ENCODE results near the gene C14orf132. TPM values are rescaled to one million over a fixed set of nuclear protein-coding genes. Genes with fewer than 3 reads are reported as not detected.

C14orf132 gene
- total and polyA plus RNA-seq, 5 experiments from 2014 or later: 0.57 to 4.6 (median 2.4) TPM; not detected in 1

DNA sequence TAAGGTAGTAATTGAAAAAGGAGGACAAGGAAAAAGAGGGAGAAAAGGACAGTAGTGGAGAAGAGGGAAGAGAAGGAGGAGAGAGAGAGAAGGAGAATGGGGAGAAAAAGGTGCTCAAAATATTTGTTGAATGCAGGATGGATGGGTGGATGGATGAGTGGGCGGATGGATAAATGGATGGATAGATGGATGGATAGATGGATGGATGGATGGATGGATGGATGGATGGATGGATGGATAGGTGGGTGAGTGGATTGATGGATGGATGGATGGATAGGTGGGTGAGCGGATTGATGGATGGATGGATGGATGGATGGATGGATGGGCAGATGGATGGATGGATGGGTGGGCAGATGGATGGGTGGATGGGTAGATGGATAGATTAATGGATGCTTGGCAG lies 21.3 kb upstream of the C14orf132 start:
- H3K9me3 Mint-ChIP-seq: peaks cover 0 to 11% (median 0%) of the 10 kb centered on the region in 9 donors
- peaks cover 0 to 4% (median 0%) of the 10 kb centered on the region in 3 donors for H3K36me3 Mint-ChIP-seq
- H3K4me1 Mint-ChIP-seq: no peaks in the 10 kb centered on the region
- peaks cover 21 to 61% (median 37%) of the 10 kb centered on the region in 5 donors for H3K27me3 Mint-ChIP-seq
- POLR2A ChIA-PET: no interaction called here
- DNase-seq (no peak), ATAC-seq (no peak)
- H3K27ac Mint-ChIP-seq: no peak overlapping the region
- H3K4me3 Mint-ChIP-seq: no peak overlapping the region

DNA sequence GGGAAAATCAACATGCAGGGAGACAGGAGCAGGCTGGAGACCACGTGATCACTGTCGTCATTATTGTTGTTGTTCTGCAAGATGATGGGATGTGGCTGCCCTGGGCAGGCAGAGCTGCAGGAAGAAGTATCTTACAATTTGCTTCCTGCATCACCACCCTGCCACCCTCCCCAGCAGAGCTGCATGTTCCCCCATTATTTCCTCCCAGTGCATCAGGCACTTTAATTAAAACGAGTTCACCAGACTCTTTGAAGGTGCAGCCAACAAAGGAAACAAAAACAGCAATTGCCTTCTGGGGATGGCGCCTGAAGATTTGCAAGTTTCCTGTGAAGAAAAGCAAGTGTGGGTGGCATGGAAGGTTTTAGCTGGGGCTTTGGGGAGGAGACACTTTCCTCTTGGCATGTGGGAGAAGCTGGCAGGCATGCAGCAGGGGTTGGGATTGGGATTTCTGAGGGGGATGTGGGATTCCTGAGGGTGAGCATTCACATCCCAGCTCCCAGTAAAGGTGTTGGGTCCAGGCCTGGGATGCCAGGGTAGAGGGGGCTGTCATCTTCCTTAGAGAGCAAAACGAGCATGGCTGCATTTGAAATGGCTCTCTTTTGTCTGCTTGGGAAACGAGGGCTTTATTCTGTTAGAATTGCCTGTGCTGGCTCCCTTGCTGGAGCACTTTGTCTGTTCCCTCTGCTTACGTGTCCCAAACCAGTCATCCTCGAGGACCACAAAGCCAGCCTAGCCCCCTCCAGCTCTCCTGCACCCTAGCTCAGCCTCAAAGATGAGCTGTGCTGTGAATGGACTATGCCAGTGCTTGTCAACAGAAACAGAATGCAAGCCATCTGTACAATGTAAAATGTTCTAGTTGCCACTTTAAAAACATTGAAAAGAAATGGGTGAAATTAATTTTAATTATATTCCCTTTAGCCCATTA lies 11.5 kb upstream of the C14orf132 start:
- Mint-ChIP-seq H3K27ac (peak overlapping the region in 8 of 10 donors; percentile 61 to 94 (median 76)), H3K4me1 (peaks cover 16 to 17% (median 17%) of the 10 kb centered on the region in 4 donors), H3K9me3 (no peaks in the 10 kb centered on the region), H3K36me3 (no peaks in the 10 kb centered on the region), H3K4me3 (peak overlapping the region in 7 of 10 donors; percentile 13 to 67 (median 24)), H3K27me3 (peaks cover 0 to 23% (median 10%) of the 10 kb centered on the region in 5 donors)
- POLR2A ChIA-PET: no interaction called here
- peak in 2 of 10 donors; percentile 9 to 32 for DNase-seq
- peak in 1 of 2 donors; percentile 72 for ATAC-seq

DNA sequence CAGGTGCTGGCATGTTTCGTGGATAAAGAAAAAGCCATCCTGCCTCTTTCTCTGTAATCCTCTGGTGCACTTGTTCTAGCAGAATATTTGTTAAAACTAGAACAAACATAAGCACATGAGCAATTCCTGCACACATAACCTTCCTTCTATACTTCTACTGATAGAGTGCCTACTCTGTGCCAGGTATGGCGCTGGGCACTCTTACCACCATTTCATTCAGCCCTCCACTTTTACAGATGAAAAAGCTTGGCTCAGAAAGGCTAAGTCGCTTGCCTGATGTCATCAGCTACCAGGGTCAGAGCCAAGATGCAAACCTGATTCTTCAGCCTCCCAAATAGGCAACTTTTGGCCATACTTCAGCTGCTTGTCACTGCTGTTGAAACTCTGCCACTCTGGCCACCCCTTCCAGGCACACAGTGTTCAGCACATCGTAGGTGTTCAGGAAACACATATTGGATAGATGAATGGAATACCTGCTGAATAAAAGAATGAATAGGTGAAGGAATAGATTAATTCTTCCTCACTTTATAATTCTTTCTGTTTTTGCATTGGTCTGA lies 10.0 kb upstream of the C14orf132 start:
- no peak for ATAC-seq
- no peak overlapping the region for H3K4me3 Mint-ChIP-seq

DNA sequence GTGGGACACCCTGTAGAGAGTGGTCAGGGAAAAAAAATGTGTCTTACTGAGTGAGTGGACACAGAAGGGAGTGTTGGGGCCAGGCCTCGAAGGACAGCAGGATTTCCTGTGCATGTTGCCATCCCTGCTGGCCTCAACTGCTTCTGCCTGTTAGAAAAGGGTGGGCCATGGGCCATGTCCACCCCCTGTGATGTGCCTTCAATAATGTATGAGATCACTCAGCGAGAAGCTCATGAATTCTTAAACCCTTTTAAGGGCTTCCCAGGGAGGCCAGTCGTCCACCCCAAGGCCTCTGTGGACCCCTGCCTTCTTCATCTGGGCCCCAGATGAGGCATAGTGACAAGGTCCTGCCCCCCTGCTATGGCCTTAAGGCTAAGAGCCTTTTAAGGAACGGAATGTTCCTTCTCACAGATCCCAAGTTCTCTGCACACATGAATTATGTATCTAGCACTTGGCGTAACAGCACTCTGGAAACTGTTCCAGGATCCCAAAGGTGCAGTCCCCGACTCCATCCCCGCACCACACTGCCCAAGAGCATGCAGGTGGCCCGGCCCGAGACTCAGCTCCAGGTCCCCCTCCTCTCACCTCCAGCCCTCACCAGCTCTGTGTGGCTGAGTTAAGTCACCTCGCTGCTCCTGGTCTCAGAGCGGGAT lies 8.9 kb upstream of the C14orf132 start:
- Mint-ChIP-seq H3K36me3 (no peaks in the 10 kb centered on the region), H3K9me3 (no peaks in the 10 kb centered on the region), H3K4me1 (peaks cover 16 to 17% (median 17%) of the 10 kb centered on the region in 4 donors), H3K27ac (peak overlapping the region in 1 of 10 donors; percentile 11), H3K27me3 (peaks cover 0 to 24% (median 9%) of the 10 kb centered on the region in 5 donors), H3K4me3 (no peak overlapping the region)
- DNase-seq (no peak), ATAC-seq (no peak)
- POLR2A ChIA-PET: no interaction called here

More for the DNA sequence above, 10.0 kb upstream of the C14orf132 start:
- H3K27me3 Mint-ChIP-seq: peaks cover 0 to 24% (median 8%) of the 10 kb centered on the region in 5 donors
- no peaks in the 10 kb centered on the region for H3K9me3 Mint-ChIP-seq
- H3K27ac Mint-ChIP-seq: peak overlapping the region in 1 of 10 donors; percentile 34
- H3K36me3 Mint-ChIP-seq: no peaks in the 10 kb centered on the region
- POLR2A ChIA-PET: no interaction called here
- DNase-seq: no peak
- H3K4me1 Mint-ChIP-seq: peaks cover 16 to 17% (median 17%) of the 10 kb centered on the region in 4 donors

DNA sequence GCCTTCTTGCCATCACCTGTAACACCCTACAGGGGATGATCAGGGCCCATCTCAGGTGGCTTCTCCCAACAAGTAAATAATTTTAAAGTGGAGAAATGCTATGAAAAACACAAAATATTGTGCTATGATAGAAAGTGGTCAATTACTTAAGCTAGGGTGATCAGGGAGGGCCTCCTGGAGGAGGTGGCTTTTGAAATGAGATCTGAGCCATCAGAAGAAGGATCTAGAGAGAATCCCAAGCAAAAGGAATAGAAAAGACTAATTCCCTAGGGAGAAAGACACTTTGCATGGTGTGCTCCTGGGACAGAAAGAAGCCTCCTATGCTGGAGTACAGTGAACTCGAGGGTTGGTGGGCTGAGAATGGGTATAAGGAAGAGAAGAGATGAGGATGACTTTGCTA lies 7.5 kb upstream of the C14orf132 start:
- DNase-seq: no peak
- ATAC-seq: no peak
- no peak overlapping the region for H3K27ac Mint-ChIP-seq
- H3K27me3 Mint-ChIP-seq: peaks cover 0 to 24% (median 9%) of the 10 kb centered on the region in 5 donors
- peaks cover 10 to 22% (median 16%) of the 10 kb centered on the region in 4 donors for H3K4me1 Mint-ChIP-seq
- H3K36me3 Mint-ChIP-seq: no peaks in the 10 kb centered on the region
- no peak overlapping the region for H3K4me3 Mint-ChIP-seq
- no peaks in the 10 kb centered on the region for H3K9me3 Mint-ChIP-seq
- POLR2A ChIA-PET: no interaction called here

DNA sequence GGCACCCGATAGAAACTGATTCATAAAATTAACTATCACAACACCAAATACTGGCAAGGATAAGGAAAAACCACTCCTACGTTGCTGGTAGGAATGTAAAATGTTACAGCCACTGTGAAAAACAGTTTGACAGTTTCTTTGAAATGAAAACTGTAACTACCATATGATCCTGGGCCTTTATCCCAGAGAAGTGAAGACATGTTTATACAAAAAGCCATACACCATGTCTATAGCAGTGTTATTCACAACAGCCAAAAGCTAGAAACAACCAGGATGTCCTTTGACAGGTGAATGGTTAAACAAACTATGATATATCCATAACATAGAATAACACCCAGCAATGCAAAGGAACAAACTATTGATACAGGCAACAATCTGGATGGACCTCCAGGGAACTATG lies 3.7 kb upstream of the C14orf132 start:
- Mint-ChIP-seq H3K36me3 (no peaks in the 10 kb centered on the region), H3K27me3 (peaks cover 4 to 50% (median 24%) of the 10 kb centered on the region in 5 donors), H3K9me3 (no peaks in the 10 kb centered on the region), H3K27ac (no peak overlapping the region), H3K4me3 (no peak overlapping the region), H3K4me1 (peaks cover 12 to 35% (median 17%) of the 10 kb centered on the region in 4 donors)
- no peak for ATAC-seq
- DNase-seq: no peak
- POLR2A ChIA-PET: no interaction called here

DNA sequence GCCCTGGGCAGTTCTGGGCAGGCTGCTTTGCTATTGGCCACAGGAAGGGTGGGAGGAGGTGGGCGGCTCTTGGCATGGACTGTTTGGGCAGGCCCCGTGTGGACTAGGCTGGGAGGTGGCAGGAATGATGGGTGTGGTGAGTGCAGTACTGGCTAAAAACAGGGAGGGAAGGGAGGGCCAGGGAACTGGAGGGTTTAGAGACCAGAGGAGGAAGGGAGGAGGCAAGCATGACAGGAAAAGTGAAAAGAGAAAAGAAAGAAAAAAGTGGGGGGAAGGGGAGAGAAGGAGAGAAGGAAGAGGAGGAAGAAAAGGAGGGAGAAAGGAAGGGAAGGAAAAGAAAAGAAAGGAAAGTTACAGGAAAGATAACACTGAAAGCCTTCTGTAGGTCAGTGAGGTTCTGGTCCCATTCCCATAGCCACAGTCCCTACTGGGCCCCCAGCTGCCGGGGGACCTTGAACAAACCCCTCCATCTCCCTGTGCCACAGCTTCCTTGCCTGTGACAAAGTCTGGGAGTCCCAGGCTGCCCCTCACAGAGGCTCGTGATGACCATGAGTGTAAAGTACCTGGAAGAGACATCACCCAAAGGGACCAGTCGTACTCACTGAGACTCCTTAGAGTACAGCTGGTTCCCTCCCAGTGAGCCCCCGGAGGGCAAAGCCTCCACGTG lies 1.1 kb upstream of the C14orf132 start:
- POLR2A ChIA-PET: no interaction called here
- Mint-ChIP-seq H3K4me1 (peaks cover 16 to 35% (median 19%) of the 10 kb centered on the region in 4 donors), H3K4me3 (peak overlapping the region; percentile 74 to 84 (median 78)), H3K27me3 (peaks cover 25 to 55% (median 39%) of the 10 kb centered on the region in 5 donors), H3K27ac (peak overlapping the region in 3 of 10 donors; percentile 21 to 79 (median 67)), H3K9me3 (no peaks in the 10 kb centered on the region), H3K36me3 (no peaks in the 10 kb centered on the region)
- ATAC-seq (peak in 1 of 2 donors; percentile 7), DNase-seq (no peak)

DNA sequence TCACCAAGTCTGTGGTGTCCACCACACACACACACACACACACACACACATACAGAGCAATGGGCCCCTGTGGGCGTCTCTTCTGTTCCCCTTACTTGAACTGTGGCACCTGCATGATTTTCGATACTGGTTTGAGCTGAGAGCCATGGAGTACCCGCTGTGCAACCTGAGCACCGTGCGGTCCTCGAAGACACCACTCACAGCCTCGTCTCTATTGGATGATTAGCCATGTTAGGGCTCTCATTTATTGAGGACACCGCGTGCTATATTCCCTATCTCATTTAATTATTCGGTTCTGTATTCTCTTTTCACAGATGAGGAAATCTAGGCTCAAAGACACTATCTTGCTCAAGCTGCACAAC lies 623 bp upstream of the C14orf132 start:
- Mint-ChIP-seq H3K27me3 (peaks cover 25 to 61% (median 39%) of the 10 kb centered on the region in 5 donors), H3K4me1 (peaks cover 16 to 35% (median 19%) of the 10 kb centered on the region in 4 donors), H3K4me3 (peak overlapping the region; percentile 74 to 84 (median 78)), H3K36me3 (no peaks in the 10 kb centered on the region), H3K27ac (peak overlapping the region in 3 of 10 donors; percentile 21 to 79 (median 67)), H3K9me3 (no peaks in the 10 kb centered on the region)
- DNase-seq (peak in 3 of 10 donors; percentile 8 to 20 (median 12)), ATAC-seq (peak; percentile 28 to 45)
- POLR2A ChIA-PET: no interaction called here

DNA sequence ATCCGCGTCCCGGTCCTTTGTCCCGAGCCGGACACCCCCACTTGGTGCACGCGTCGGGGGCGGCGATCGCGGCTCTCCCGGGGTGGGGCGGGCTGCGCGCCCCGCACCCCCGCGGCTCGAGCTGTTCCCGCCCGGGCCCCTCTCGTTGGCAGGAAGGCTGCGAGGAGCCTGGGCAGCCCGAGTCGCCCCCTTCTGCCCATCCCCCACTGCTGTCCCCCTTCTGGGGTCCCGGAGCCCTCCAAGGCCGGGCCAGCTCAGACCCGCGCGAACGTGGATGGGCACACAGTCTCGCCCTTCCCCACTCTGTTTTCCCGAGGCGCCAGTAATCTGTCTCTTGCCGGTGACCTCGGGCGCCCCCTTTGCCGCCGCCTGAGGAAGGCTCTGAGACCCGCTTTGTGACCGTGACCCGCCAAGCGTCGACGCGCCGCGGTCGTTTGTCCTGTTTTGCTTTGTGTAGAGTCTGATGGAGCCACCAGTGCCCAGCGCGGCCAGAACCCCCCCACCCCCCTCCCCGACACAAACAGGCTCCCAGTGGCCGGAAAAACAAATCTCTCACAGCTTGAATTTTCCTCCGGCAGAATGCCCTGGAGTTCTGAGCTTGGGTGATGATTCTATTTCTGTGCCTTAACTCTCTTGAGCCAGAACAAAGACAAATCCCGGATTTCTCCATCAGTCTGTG lies 610 bp downstream of the C14orf132 start:
- peak in 3 of 10 donors; percentile 15 to 19 (median 16) for DNase-seq
- POLR2A ChIA-PET: no interaction called here
- H3K36me3 Mint-ChIP-seq: no peaks in the 10 kb centered on the region
- H3K27ac Mint-ChIP-seq: peak overlapping the region in 3 of 10 donors; percentile 26 to 72 (median 56)
- H3K4me1 Mint-ChIP-seq: peaks cover 16 to 35% (median 19%) of the 10 kb centered on the region in 4 donors
- H3K9me3 Mint-ChIP-seq: no peaks in the 10 kb centered on the region
- H3K4me3 Mint-ChIP-seq: peak overlapping the region; percentile 74 to 89 (median 82)
- peak; percentile 57 to 64 for ATAC-seq
- H3K27me3 Mint-ChIP-seq: peaks cover 25 to 66% (median 42%) of the 10 kb centered on the region in 5 donors

DNA sequence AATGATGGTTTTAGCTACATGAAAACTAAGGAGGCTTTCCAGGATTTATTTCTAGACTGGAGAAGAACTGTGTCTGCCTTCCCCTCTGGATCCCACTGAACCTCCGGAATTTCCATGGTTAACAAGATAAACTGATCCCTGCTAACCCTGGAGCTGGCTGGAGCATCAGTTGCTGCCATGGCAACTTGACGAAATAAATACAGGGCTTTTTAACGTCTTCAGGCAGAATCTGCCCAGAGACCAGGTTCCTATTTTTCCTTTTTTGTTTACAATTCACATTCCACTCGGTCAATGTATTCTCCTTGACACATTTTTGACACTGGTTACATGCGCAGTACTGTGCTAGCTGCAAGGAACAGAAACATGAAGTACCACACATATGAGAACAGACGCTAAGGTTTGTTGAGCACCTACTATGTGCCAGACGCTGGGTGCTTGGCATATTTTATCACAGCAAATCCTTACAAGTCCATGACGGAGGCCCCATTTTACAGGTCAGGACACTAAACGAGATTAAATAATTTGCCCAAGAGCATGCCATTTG lies 1.7 kb downstream of the C14orf132 start:
- Mint-ChIP-seq H3K4me3 (peak overlapping the region in 8 of 10 donors; percentile 60 to 89 (median 78)), H3K36me3 (no peaks in the 10 kb centered on the region), H3K27ac (peak overlapping the region in 1 of 10 donors; percentile 64), H3K27me3 (peaks cover 29 to 71% (median 47%) of the 10 kb centered on the region in 5 donors), H3K9me3 (peaks cover 0 to 5% (median 0%) of the 10 kb centered on the region in 9 donors), H3K4me1 (peaks cover 16 to 30% (median 18%) of the 10 kb centered on the region in 4 donors)
- DNase-seq: no peak
- ATAC-seq: no peak
- POLR2A ChIA-PET: no interaction called here

DNA sequence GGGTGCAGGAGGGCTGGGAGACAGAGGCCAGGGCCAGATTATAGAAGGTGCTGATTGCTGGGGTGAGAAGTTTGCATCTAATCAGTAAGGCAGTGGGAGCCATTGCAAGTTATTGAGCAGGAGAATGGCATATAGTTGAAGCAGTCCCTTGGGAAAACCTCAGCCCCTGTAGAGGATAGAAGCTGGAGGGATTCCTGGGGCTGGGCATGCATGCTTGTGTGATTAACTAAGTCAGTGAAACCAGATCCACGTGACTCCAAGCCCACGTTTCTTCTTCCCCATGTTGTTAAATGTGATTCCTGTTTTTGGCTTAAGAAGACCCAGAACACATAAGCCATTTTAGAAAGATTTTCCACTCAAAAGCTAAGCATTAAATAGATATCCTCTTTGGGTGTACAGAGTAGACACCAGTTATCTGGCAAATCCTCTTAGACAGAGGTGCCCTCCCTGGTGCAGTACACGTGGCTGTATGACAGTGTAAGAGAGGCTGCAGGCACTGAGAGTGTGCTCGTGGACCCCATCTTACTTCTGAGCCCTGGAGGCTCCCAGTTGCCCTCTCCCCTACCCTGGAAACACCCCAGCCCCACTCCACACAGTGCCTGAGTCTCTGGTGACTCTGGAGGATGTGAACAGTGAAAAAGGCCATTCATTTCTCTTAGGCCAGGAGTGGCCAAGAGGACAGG lies 3.2 kb downstream of the C14orf132 start:
- Mint-ChIP-seq H3K4me1 (peaks cover 15 to 23% (median 17%) of the 10 kb centered on the region in 4 donors), H3K9me3 (peaks cover 0 to 5% (median 0%) of the 10 kb centered on the region in 9 donors), H3K27ac (no peak overlapping the region), H3K4me3 (peak overlapping the region in 1 of 10 donors; percentile 21), H3K27me3 (peaks cover 26 to 68% (median 40%) of the 10 kb centered on the region in 5 donors), H3K36me3 (no peaks in the 10 kb centered on the region)
- DNase-seq (no peak), ATAC-seq (no peak)
- POLR2A ChIA-PET: no interaction called here

All from naive thymus-derived CD8-positive, alpha-beta T cell (primary cell).